ENCODE data around the gene ESR1. TPM values are rescaled to one million over a fixed set of nuclear protein-coding genes. Genes with fewer than 3 reads are reported as not detected.

ESR1 gene
- total RNA-seq, 6 experiments from 2014 or later: 0.07 to 0.63 (median 0.40) TPM

- Mint-ChIP-seq H3K27me3 (ENCODE audit: insufficient read depth) (peaks cover 8% of the 10 kb centered on the region), H3K4me3 (no peak overlapping the region), H3K9me3 (no peaks in the 10 kb centered on the region), H3K4me1 (ENCODE audit: low read depth) (no peaks in the 10 kb centered on the region), H3K27ac (no peak overlapping the region), H3K36me3 (ENCODE audit: low read depth) (no peaks in the 10 kb centered on the region)
- TF ChIP-seq CTCF (IDR thresholded peaks at IDR 0.05): no peak
- no peak for DNase-seq
Observed at GRCh38 chr6:151940307-151940706, 132.8 kb downstream of the ESR1 start.

GRCh38 chr6:151948002-151948743, 140.7 kb downstream of the ESR1 start:
- H3K27ac Mint-ChIP-seq: no peak overlapping the region
- H3K4me1 Mint-ChIP-seq (ENCODE audit: low read depth): peaks cover 31% of the 10 kb centered on the region
- H3K36me3 Mint-ChIP-seq (ENCODE audit: low read depth): no peaks in the 10 kb centered on the region
- H3K27me3 Mint-ChIP-seq (ENCODE audit: insufficient read depth): peaks cover 8% of the 10 kb centered on the region; the same call in 1 of the 2 replicates
- no peak overlapping the region for H3K4me3 Mint-ChIP-seq
- H3K9me3 Mint-ChIP-seq: no peaks in the 10 kb centered on the region
- no peak for DNase-seq
- TF ChIP-seq CTCF (IDR thresholded peaks at IDR 0.05): no peak

- Mint-ChIP-seq H3K9me3 (no peaks in the 10 kb centered on the region; the same call in 1 of the 2 replicates), H3K27me3 (ENCODE audit: insufficient read depth) (no peaks in the 10 kb centered on the region; the same call in none of the 2 replicates), H3K27ac (peak overlapping the region; percentile 67), H3K4me1 (ENCODE audit: low read depth) (peaks cover 57% of the 10 kb centered on the region), H3K4me3 (peak overlapping the region; percentile 2; the same call in 1 of the 2 replicates), H3K36me3 (ENCODE audit: low read depth) (peaks cover 7% of the 10 kb centered on the region)
- DNase-seq: peak; percentile 63
- TF ChIP-seq CTCF (IDR thresholded peaks at IDR 0.05): no peak
Observed at GRCh38 chr6:151958332-151958731, 150.8 kb downstream of the ESR1 start.

GRCh38 chr6:151959086-151959485, 151.6 kb downstream of the ESR1 start:
- Mint-ChIP-seq H3K36me3 (ENCODE audit: low read depth) (peaks cover 7% of the 10 kb centered on the region), H3K27me3 (ENCODE audit: insufficient read depth) (no peaks in the 10 kb centered on the region; the same call in none of the 2 replicates), H3K27ac (peak overlapping the region; percentile 67), H3K4me3 (no peak overlapping the region), H3K4me1 (ENCODE audit: low read depth) (peaks cover 58% of the 10 kb centered on the region), H3K9me3 (no peaks in the 10 kb centered on the region; the same call in 1 of the 2 replicates)
- TF ChIP-seq CTCF (IDR thresholded peaks at IDR 0.05): no peak
- no peak for DNase-seq

- peak overlapping the region; percentile 62 for H3K27ac Mint-ChIP-seq
- H3K27me3 Mint-ChIP-seq (ENCODE audit: insufficient read depth): no peaks in the 10 kb centered on the region; the same call in none of the 2 replicates
- no peak for DNase-seq
- TF ChIP-seq CTCF (IDR thresholded peaks at IDR 0.05): no peak
- peak overlapping the region; percentile 2; the same call in 1 of the 2 replicates for H3K4me3 Mint-ChIP-seq
- H3K4me1 Mint-ChIP-seq (ENCODE audit: low read depth): peaks cover 67% of the 10 kb centered on the region
- peaks cover 7% of the 10 kb centered on the region for H3K36me3 Mint-ChIP-seq (ENCODE audit: low read depth)
- no peaks in the 10 kb centered on the region; the same call in 1 of the 2 replicates for H3K9me3 Mint-ChIP-seq
Observed at GRCh38 chr6:151961809-151962208, 154.3 kb downstream of the ESR1 start.
